ENCODE results near the gene CFAP65. TPM values are rescaled to one million over a fixed set of nuclear protein-coding genes. Genes with fewer than 3 reads are reported as not detected.

The CFAP65 gene
- total RNA-seq, 3 donors from 2014 or later (not counting 1 experiment from before 2014, with no cell fraction given): not detected

DNA sequence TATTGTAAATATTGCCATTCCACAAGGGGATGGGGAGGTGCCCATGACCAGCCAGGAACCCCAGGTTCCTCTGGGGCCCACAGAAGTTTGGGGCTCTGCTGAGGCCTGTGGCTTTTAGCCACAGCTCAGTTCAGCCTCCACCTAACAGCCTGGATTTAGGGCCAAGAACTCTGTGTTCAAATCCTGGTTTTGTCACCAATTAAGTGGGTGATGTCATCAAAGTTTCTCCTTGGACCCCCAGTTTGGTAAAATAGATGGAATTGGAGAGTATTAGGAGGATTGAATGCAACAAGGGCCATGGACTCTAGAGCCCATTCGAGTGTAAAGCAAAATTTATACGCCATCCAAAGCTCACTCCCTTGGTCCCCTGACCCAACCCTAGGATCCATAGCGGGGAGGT, 53.2 kb downstream of the CFAP65 start:
- H3K27me3 Mint-ChIP-seq (ENCODE audit: low read depth in 2 of 2): peaks cover 61 to 64% of the 10 kb centered on the region in 2 donors
- WGBS (ENCODE audit: insufficient coverage): 20% methylated on average over 1 of the region's 3 CpGs
- intact Hi-C loops (cut with micrococcal nuclease): no loop called here
- Histone ChIP-seq H3K36me3 (ENCODE audit: control insufficient read depth, insufficient read depth, low read length) (no peaks in the 10 kb centered on the region), H3K4me1 (ENCODE audit: control insufficient read depth, insufficient read depth, low read length) (no peaks in the 10 kb centered on the region), H3K4me3 (ENCODE audit: low read length) (no peak overlapping the region), H3K9me3 (ENCODE audit: control insufficient read depth, insufficient read depth, low read length) (no peaks in the 10 kb centered on the region), H3K27me3 (ENCODE audit: control insufficient read depth, insufficient read depth, low read length) (peaks cover 43% of the 10 kb centered on the region), H3K27ac (ENCODE audit: low read length) (no peak overlapping the region)
- TF ChIP-seq, protein P1, sequence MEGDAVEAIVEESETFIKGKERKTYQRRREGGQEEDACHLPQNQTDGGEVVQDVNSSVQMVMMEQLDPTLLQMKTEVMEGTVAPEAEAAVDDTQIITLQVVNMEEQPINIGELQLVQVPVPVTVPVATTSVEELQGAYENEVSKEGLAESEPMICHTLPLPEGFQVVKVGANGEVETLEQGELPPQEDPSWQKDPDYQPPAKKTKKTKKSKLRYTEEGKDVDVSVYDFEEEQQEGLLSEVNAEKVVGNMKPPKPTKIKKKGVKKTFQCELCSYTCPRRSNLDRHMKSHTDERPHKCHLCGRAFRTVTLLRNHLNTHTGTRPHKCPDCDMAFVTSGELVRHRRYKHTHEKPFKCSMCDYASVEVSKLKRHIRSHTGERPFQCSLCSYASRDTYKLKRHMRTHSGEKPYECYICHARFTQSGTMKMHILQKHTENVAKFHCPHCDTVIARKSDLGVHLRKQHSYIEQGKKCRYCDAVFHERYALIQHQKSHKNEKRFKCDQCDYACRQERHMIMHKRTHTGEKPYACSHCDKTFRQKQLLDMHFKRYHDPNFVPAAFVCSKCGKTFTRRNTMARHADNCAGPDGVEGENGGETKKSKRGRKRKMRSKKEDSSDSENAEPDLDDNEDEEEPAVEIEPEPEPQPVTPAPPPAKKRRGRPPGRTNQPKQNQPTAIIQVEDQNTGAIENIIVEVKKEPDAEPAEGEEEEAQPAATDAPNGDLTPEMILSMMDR (IDR thresholded peaks at IDR 0.05): no peak
- DNase-seq (no peak), ATAC-seq (no peak)
- no peak overlapping the region for H3K27ac Mint-ChIP-seq
- no peaks in the 10 kb centered on the region for H3K9me3 Mint-ChIP-seq
- H3K4me3 Mint-ChIP-seq: no peak overlapping the region
- no peaks in the 10 kb centered on the region for H3K36me3 Mint-ChIP-seq
- H3K4me1 Mint-ChIP-seq: peaks cover 0 to 5% of the 10 kb centered on the region in 2 donors

DNA sequence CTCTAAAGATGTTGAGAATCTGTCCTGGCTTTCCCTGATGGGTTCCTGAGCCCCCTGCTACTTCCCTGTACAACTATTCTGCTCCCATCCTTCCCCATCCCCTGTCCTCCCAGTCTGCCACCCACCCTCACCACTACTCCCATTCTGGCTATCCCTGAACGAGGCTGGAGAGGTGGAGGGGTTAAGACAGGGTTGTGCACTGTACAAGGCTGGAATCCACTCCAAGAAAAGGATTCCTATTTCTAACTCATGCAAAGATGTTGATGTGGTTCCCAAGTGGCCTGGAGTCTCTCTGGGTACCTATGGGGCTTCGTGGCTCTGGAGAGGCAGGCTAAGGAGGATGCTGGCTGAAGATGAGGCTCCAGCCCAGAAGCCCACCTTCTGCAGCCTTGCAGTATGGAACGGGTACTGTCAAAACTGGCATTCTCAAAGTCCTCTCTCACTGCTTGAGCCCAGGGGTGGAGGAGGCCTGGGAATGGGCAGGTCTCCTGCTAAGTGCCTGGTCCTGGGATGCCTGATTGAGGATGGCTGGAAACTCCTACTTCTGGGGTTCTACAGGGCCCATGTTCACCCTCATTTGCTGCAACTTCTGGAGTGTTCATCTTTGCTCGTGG, 55.1 kb downstream of the CFAP65 start:
- 66% methylated on average over 3 of the region's 4 CpGs for WGBS (ENCODE audit: insufficient coverage)
- Histone ChIP-seq H3K4me1 (ENCODE audit: control insufficient read depth, insufficient read depth, low read length) (peaks cover 11% of the 10 kb centered on the region), H3K27ac (ENCODE audit: low read length) (no peak overlapping the region), H3K36me3 (ENCODE audit: control insufficient read depth, insufficient read depth, low read length) (no peaks in the 10 kb centered on the region), H3K4me3 (ENCODE audit: low read length) (no peak overlapping the region), H3K27me3 (ENCODE audit: control insufficient read depth, insufficient read depth, low read length) (peaks cover 53% of the 10 kb centered on the region), H3K9me3 (ENCODE audit: control insufficient read depth, insufficient read depth, low read length) (no peaks in the 10 kb centered on the region)
- no peaks in the 10 kb centered on the region for H3K9me3 Mint-ChIP-seq
- TF ChIP-seq, protein P1 (IDR thresholded peaks at IDR 0.05): no peak
- H3K4me1 Mint-ChIP-seq: peaks cover 2 to 8% of the 10 kb centered on the region in 2 donors
- no peak for DNase-seq
- ATAC-seq: no peak
- H3K36me3 Mint-ChIP-seq: no peaks in the 10 kb centered on the region
- H3K27ac Mint-ChIP-seq: no peak overlapping the region
- intact Hi-C loops (cut with micrococcal nuclease): no loop called here
- no peak overlapping the region for H3K4me3 Mint-ChIP-seq
- peaks cover 60 to 63% of the 10 kb centered on the region in 2 donors for H3K27me3 Mint-ChIP-seq (ENCODE audit: low read depth in 2 of 2)

DNA sequence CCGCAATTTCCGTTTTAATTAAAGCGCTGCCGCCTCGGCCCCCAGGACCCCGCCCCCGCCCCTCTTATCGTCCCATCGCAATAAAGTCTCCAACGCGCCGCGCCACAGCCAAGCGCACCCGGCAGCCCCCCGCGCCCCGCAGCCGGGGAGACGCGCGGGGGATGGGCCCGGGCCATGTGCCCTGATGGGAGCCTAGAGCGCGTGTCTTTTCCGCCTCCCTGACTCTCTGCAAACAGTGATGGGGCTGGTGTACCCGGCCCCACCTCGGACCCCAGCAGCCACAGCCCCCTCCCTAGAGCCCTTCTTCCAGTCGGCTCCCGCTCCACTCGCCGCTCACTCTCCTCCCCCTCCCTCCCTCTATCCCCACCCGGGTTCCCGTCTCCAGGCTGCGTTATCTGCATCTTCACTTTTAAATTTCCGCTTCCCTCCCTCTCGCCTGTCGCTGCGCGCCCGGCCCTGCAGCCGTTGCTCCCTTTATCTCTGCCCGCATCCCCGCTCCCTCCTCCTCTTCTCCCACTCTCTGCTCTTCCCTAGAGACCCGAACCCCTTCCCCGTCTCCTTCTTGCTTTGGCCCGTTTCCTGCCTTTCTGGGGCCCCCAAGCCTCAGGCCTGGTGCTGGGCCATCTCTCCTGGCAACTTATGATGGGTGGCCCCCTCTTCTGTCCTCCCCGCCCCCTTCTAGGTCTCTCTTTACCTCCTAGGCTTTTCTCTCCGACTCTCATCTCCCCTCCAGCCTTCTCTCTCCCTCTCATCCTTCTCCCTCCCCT, 55.8 kb downstream of the CFAP65 start:
- no peaks in the 10 kb centered on the region for H3K9me3 ChIP-seq (ENCODE audit: control insufficient read depth, insufficient read depth, low read length)
- H3K4me3 Mint-ChIP-seq: no peak overlapping the region
- intact Hi-C loops (cut with micrococcal nuclease): no loop called here
- H3K9me3 Mint-ChIP-seq: no peaks in the 10 kb centered on the region
- ATAC-seq (no peak), DNase-seq (no peak)
- WGBS (ENCODE audit: insufficient coverage): 5% methylated on average over 49 of the region's 49 CpGs
- H3K27ac ChIP-seq (ENCODE audit: low read length): no peak overlapping the region
- peaks cover 52% of the 10 kb centered on the region for H3K27me3 ChIP-seq (ENCODE audit: control insufficient read depth, insufficient read depth, low read length)
- no peaks in the 10 kb centered on the region for H3K36me3 Mint-ChIP-seq
- no peak overlapping the region for H3K27ac Mint-ChIP-seq
- peaks cover 57 to 62% of the 10 kb centered on the region in 2 donors for H3K27me3 Mint-ChIP-seq (ENCODE audit: low read depth in 2 of 2)
- TF ChIP-seq, protein P1 (IDR thresholded peaks at IDR 0.05): no peak
- H3K4me3 ChIP-seq (ENCODE audit: low read length): no peak overlapping the region
- H3K4me1 ChIP-seq (ENCODE audit: control insufficient read depth, insufficient read depth, low read length): peaks cover 17% of the 10 kb centered on the region
- no peaks in the 10 kb centered on the region for H3K36me3 ChIP-seq (ENCODE audit: control insufficient read depth, insufficient read depth, low read length)
- H3K4me1 Mint-ChIP-seq: peaks cover 7 to 14% of the 10 kb centered on the region in 2 donors
